Prostate gland (tissue), 2 donors: Measurements from ENCODE around the gene SYT2. TPM values are rescaled to one million over a fixed set of nuclear protein-coding genes. Genes with fewer than 3 reads are reported as not detected.

Source experiments
- DNase-seq: peaks from one replicate; pipeline ENCODE4 v3.0.0-alpha.2; 2019; ENCODE audit warnings: low spot score
- H3K27ac ChIP-seq, 2 donors: fragments of 200-600 bp; sonication (generic); 2 replicates each; pipeline ENCODE4 v1.5.1; 2017 to 2019
- H3K27me3 ChIP-seq: fragments of 200-600 bp; sonication (generic); replicated peaks from 2 replicates; pipeline ENCODE4 v1.5.1; 2019; ENCODE audit not compliant: insufficient read depth
- H3K36me3 ChIP-seq, 2 donors: fragments of 200-600 bp; sonication (generic); 1 replicate in 1 of 2; 2 replicates in 1 of 2; pipeline versions ENCODE4 v1.5.1 to v1.8.1; 2017 to 2019
- H3K4me1 ChIP-seq: fragments of 200-600 bp; sonication (generic); replicated peaks from 2 replicates; pipeline ENCODE4 v1.5.1; 2019
- H3K4me3 ChIP-seq, 2 donors: fragments of 200-600 bp; sonication (generic); 2 replicates each; pipeline ENCODE4 v1.5.1; 2017 to 2019
- H3K9me3 ChIP-seq: fragments of 200-600 bp; sonication (generic); 2 replicates; pipeline ENCODE4 v1.5.1; 2017
- CTCF ChIP-seq, 4 experiments: fragments of 200-600 bp in 2 of 4; fragments of 450-650 bp in 2 of 4; sonication (generic) in 2 of 4; IDR thresholded peaks; 1 replicate in 3 of 4; 2 replicates in 1 of 4; pipeline ENCODE4 v1.5.1; 2016 to 2019; ENCODE audit warnings: antibody characterized with exemption in 4 of 4, mild to moderate bottlenecking in 2 of 4, moderate library complexity in 2 of 4
- POLR2A ChIP-seq: fragments of 450-650 bp; IDR thresholded peaks from one replicate; pipeline ENCODE4 v1.6.1; 2016; ENCODE audit warnings: antibody characterized with exemption, mild to moderate bottlenecking
- POLR2AphosphoS5 ChIP-seq: sonication (generic); formaldehyde crosslinking; IDR thresholded peaks from one replicate; pipeline ENCODE4 v1.6.1; 2017; ENCODE audit warnings: antibody characterized with exemption
- WGBS: methylation state at CpG from one replicate; pipeline ENCODE4 v1.1.5; 2018; 5-methylcytosine and 5-hydroxymethylcytosine counted together
- intact Hi-C: fragments of 100-400 bp; cut with DNase I; formaldehyde crosslinking; loops from one replicate; pipeline ENCODE4 v1.14.2; 2022
- total RNA-seq, 2 donors: library from RNA; depleted of rRNA; stranded (reverse); fragments of >200 nt; gene quantifications; one replicate each; pipeline ENCODE4 v1.1.0, GENCODE V29; 2016

The SYT2 gene
- total RNA-seq, 2 donors from 2014 or later: 0.09 to 7.1 TPM

- no peak for DNase-seq
- intact Hi-C loops: no loop called here
- WGBS: 90% methylated on average over 1 of the region's 1 CpG
- no peaks in the 10 kb centered on the region for H3K36me3 ChIP-seq
- no peaks in the 10 kb centered on the region for H3K4me1 ChIP-seq
- TF ChIP-seq POLR2A: no peak
- no peak for TF ChIP-seq POLR2AphosphoS5
- no peak for TF ChIP-seq CTCF (IDR thresholded peaks at IDR 0.05)
- H3K4me3 ChIP-seq: no peak overlapping the region
- H3K27ac ChIP-seq: no peak overlapping the region
- no peaks in the 10 kb centered on the region for H3K9me3 ChIP-seq
- no peaks in the 10 kb centered on the region for H3K27me3 ChIP-seq
These were observed 46.2 kb downstream of the SYT2 start for GRCh38 chr1:202664083-202664482.

- 60% methylated on average over 10 of the region's 10 CpGs for WGBS
- Histone ChIP-seq H3K4me1 (no peaks in the 10 kb centered on the region), H3K27me3 (no peaks in the 10 kb centered on the region), H3K9me3 (no peaks in the 10 kb centered on the region), H3K27ac (no peak overlapping the region), H3K36me3 (no peaks in the 10 kb centered on the region), H3K4me3 (no peak overlapping the region)
- intact Hi-C loops: no loop called here
- no peak for DNase-seq
- no peak for TF ChIP-seq CTCF (IDR thresholded peaks at IDR 0.05)
- TF ChIP-seq POLR2AphosphoS5: no peak
These were observed 47.1 kb downstream of the SYT2 start for GRCh38 chr1:202663131-202663530.

- Histone ChIP-seq H3K4me3 (no peak overlapping the region), H3K4me1 (no peaks in the 10 kb centered on the region), H3K9me3 (no peaks in the 10 kb centered on the region), H3K36me3 (no peaks in the 10 kb centered on the region), H3K27me3 (no peaks in the 10 kb centered on the region), H3K27ac (no peak overlapping the region)
- DNase-seq: no peak
- intact Hi-C loops: no loop called here
- WGBS: 26% methylated on average over 5 of the region's 5 CpGs
- TF ChIP-seq CTCF (IDR thresholded peaks at IDR 0.05) (no peak), POLR2AphosphoS5 (no peak), POLR2A (no peak)
These were observed 48.2 kb downstream of the SYT2 start for GRCh38 chr1:202662081-202662480.

- Histone ChIP-seq H3K27ac (no peak overlapping the region), H3K36me3 (no peaks in the 10 kb centered on the region), H3K4me3 (no peak overlapping the region), H3K4me1 (no peaks in the 10 kb centered on the region), H3K27me3 (no peaks in the 10 kb centered on the region), H3K9me3 (no peaks in the 10 kb centered on the region)
- 82% methylated on average over 13 of the region's 13 CpGs for WGBS
- DNase-seq: no peak
- intact Hi-C loops: no loop called here
- TF ChIP-seq POLR2A (no peak), POLR2AphosphoS5 (no peak), CTCF (IDR thresholded peaks at IDR 0.05) (no peak)
These were observed 49.0 kb downstream of the SYT2 start for GRCh38 chr1:202661136-202661845.

- TF ChIP-seq CTCF (IDR thresholded peaks at IDR 0.05): no peak
- no peak for TF ChIP-seq POLR2A
- Histone ChIP-seq H3K4me1 (no peaks in the 10 kb centered on the region), H3K4me3 (no peak overlapping the region), H3K27ac (no peak overlapping the region), H3K27me3 (no peaks in the 10 kb centered on the region), H3K36me3 (no peaks in the 10 kb centered on the region), H3K9me3 (no peaks in the 10 kb centered on the region)
- WGBS: 60% methylated on average over 3 of the region's 3 CpGs
- no peak for DNase-seq
- intact Hi-C loops: no loop called here
These were observed 50.3 kb downstream of the SYT2 start for GRCh38 chr1:202659974-202660373.
